ENCODE data around the gene KCNQ2. TPM values are rescaled to one million over a fixed set of nuclear protein-coding genes. Genes with fewer than 3 reads are reported as not detected.

KCNQ2 gene
- total RNA-seq, 4 donors from 2014 or later: not detected

DNA sequence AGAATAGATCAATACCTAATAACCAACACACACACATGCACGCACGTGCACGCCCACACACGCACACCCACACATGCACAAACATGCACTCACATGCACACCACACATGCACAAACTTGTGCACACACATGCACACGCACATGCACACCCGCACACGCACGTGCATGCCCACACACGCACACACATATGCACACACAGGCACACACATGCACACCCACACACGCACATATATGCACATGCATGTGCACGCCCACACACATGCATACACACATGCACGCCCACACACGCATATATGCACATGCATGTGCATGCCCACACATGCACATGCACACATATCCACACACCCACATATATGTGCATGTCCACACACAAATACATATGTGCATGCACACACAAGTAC lies 85.1 kb downstream of the KCNQ2 start:
- no peak for TF ChIP-seq CTCF (IDR thresholded peaks at IDR 0.05; ENCODE audit: low read depth)

- TF ChIP-seq CTCF (IDR thresholded peaks at IDR 0.05; ENCODE audit: low read depth): no peak
Observed at GRCh38 chr20:63386491-63386890, 86.0 kb downstream of the KCNQ2 start.

DNA sequence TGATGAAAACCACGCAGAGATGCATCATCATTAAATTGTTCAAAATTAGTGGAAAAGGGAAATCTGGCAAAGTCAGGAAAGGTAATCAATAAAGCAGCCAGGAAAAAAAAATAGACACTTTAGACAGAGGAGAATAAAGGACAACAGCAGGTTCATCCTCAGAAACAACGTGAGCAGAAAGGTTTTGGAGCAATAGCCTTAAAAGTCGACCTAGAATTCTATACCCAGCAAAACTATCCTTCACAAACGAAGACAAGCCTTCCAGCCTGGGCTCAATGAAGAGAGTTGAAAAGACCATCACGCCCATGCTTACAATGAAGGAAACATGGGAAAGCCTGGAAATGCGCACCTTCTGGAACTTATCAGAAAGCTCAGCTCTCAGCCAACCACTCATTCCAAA lies 86.6 kb downstream of the KCNQ2 start:
- TF ChIP-seq CTCF (IDR thresholded peaks at IDR 0.05; ENCODE audit: low read depth): no peak

DNA sequence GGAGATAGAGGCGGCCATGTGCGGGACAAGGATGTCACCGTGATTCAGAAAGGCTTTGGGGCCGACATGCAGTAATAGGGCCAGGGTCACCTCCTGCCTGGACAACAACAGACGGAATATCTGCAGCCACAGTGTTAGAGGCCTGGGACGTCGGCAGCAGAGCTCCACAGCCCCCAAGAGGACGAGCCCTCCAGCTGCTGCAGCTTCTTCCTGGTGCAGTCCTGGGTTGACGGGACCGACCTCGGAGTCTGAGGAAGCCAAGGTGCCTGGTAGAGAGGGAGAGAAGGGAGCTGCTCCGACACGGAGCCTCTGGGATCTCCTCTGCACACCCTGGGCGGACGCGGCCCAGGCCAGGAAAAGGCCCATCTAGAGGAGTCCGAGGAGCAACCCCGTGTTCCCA lies 88.1 kb downstream of the KCNQ2 start:
- TF ChIP-seq CTCF (IDR thresholded peaks at IDR 0.05; ENCODE audit: low read depth): no peak

DNA sequence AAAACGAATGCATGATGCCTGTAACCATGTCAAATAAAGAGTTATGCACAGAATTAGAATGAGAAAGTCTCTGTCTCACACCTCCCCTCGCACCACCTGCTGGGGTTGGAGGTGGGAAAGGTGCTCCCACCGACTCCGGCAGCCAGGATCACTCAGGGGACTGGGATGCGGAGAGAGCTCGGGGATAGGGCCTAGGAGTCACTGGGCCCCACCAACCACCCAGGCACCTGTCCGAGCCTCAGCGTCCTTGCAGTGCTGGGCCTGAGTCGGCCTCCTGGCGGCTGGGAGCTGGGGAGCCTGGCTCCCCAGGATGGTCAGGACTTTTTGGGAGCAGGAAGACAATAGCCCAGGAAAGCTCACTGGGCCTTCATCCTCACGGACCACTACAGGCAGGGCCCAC lies 88.9 kb downstream of the KCNQ2 start:
- TF ChIP-seq CTCF (IDR thresholded peaks at IDR 0.05; ENCODE audit: low read depth): no peak

- no peak for TF ChIP-seq CTCF (IDR thresholded peaks at IDR 0.05; ENCODE audit: low read depth)
Observed at GRCh38 chr20:63382551-63383300, 89.7 kb downstream of the KCNQ2 start.

DNA sequence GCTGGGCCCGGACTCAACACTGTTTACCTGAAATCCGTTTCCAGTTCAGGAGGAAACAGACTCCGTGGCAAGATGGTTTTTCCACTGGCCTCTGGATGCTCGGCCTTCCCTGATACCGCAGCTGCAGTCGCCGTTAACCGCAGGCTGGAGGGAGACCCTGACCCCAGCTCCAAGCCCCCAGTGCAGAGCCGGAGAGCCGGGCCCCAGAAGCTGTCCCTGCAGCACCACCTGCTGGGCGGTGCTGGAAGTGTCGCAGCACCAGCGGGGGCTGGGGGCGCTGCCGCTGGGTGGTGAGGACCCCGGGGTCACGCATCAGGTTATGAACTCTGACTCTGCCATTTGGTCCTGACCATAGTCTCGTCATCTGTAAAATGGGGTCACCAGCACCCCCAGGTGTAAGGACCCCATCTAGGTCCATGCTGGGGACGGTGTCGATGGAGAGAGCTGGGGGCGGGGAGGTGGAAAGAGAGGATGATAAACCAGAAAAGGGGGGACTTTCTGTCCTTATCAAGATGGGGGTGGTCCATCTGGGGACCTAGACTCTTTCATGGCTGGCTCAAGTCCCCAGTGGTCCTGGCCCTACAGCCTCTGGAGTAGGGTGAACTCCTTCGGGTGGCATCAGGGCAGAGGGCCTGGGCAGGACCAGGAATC lies 90.5 kb downstream of the KCNQ2 start:
- TF ChIP-seq CTCF (IDR thresholded peaks at IDR 0.05; ENCODE audit: low read depth): no peak

Data from subcutaneous adipose tissue (tissue), 4 donors.